Activated CD4-positive, alpha-beta T cell treated with anti-CD3 and anti-CD28 coated beads, Interleukin-2, amount 50 U/mL, for 24 hours (primary cell): ENCODE results near the gene PCTP.

ENCODE experiments used
- DNase-seq, 2 donors: peaks; one replicate each; pipeline ENCODE4 v3.0.0-alpha.2; 2020; ENCODE audit warnings: low read depth in 1 of 2, low spot score in 1 of 2

PCTP gene

GRCh38 chr17:55751720-55752250, 934 bp downstream of the PCTP start:
- DNase-seq, result no peak

- DNase-seq, result no peak
Measured at GRCh38 chr17:55756689-55757088, 5.8 kb downstream of the PCTP start.

GRCh38 chr17:55757659-55758058, 6.8 kb downstream of the PCTP start:
- no peak for DNase-seq

- no peak for DNase-seq
Measured at GRCh38 chr17:55758171-55758570, 7.3 kb downstream of the PCTP start.

GRCh38 chr17:55760643-55761355, 9.9 kb downstream of the PCTP start:
- DNase-seq, result no peak

GRCh38 chr17:55762086-55762858, 11.4 kb downstream of the PCTP start:
- no peak for DNase-seq

GRCh38 chr17:55763856-55764255, 13.0 kb downstream of the PCTP start:
- no peak for DNase-seq

GRCh38 chr17:55764610-55765009, 13.8 kb downstream of the PCTP start:
- DNase-seq, result no peak

- DNase-seq, result no peak
Measured at GRCh38 chr17:55765472-55765871, 14.6 kb downstream of the PCTP start.

- no peak for DNase-seq
Measured at GRCh38 chr17:55768936-55769624, 18.2 kb downstream of the PCTP start.

GRCh38 chr17:55769625-55770000, 18.8 kb downstream of the PCTP start:
- DNase-seq, result no peak

GRCh38 chr17:55770196-55770870, 19.5 kb downstream of the PCTP start:
- no peak for DNase-seq

- DNase-seq, result no peak
Measured at GRCh38 chr17:55772086-55772485, 21.2 kb downstream of the PCTP start.

GRCh38 chr17:55773671-55774070, 22.8 kb downstream of the PCTP start:
- no peak for DNase-seq

- no peak for DNase-seq
Measured at GRCh38 chr17:55774846-55775271, 24.0 kb downstream of the PCTP start.

- no peak for DNase-seq
Measured at GRCh38 chr17:55776271-55776670, 25.4 kb downstream of the PCTP start.

GRCh38 chr17:55777471-55777971, 26.7 kb downstream of the PCTP start:
- DNase-seq, result no peak

- DNase-seq, result no peak
Measured at GRCh38 chr17:55778389-55779118, 27.7 kb downstream of the PCTP start.

- DNase-seq, result no peak
Measured at GRCh38 chr17:55783684-55784245, 32.9 kb downstream of the PCTP start.

- no peak for DNase-seq
Measured at GRCh38 chr17:55784666-55785065, 33.8 kb downstream of the PCTP start.
